ENCODE measurements around the gene OLIG2.

OLIG2 gene

DNA sequence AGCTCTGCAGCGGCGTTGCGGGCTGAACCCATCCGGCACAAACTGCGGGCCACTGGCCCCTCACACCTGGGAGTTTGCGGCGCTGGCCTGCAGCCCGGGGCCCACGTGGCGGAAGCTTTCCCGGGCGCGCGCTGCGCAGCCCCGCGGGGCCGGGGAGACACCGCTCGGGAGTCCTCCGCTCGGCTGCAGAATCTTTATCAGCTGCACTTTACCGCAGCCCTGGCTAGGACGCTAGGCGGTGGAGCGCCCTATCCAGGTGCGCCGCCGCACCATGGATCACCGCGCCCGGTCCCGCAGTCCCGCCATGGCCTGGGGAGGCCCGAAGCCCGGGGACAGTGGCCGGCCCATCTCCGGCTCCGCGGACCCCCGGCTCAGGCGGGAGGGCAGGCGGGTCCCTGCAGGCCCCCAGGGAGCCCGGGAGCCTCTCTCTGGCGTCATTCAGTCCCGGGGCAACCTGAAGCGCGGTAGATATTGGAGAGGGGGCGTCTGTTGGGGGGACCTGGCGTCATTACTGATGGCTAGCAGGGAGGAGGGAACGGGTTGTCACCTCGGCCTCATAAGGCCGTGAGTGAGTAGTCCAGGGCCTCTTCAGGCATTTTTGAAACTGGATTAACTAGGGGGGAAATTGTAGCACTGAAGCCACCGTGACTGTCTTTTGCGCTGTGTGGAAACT, 5.7 kb upstream of the OLIG2 start:
- TF ChIP-seq, protein P1, sequence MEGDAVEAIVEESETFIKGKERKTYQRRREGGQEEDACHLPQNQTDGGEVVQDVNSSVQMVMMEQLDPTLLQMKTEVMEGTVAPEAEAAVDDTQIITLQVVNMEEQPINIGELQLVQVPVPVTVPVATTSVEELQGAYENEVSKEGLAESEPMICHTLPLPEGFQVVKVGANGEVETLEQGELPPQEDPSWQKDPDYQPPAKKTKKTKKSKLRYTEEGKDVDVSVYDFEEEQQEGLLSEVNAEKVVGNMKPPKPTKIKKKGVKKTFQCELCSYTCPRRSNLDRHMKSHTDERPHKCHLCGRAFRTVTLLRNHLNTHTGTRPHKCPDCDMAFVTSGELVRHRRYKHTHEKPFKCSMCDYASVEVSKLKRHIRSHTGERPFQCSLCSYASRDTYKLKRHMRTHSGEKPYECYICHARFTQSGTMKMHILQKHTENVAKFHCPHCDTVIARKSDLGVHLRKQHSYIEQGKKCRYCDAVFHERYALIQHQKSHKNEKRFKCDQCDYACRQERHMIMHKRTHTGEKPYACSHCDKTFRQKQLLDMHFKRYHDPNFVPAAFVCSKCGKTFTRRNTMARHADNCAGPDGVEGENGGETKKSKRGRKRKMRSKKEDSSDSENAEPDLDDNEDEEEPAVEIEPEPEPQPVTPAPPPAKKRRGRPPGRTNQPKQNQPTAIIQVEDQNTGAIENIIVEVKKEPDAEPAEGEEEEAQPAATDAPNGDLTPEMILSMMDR (conservative IDR thresholded peaks at IDR 0.05): no peak
- TF ChIP-seq ZFX (IDR thresholded peaks at IDR 0.05): no peak
- H3K27ac ChIP-seq: no peak overlapping the region

- TF ChIP-seq, protein P1 (conservative IDR thresholded peaks at IDR 0.05): no peak
- TF ChIP-seq ZFX (IDR thresholded peaks at IDR 0.05): no peak
- no peak overlapping the region for H3K27ac ChIP-seq
Observed at GRCh38 chr21:33020558-33021100, 5.1 kb upstream of the OLIG2 start.

- TF ChIP-seq, protein P1 (conservative IDR thresholded peaks at IDR 0.05): no peak
- TF ChIP-seq ZFX (IDR thresholded peaks at IDR 0.05): no peak
- no peak overlapping the region for H3K27ac ChIP-seq
Observed at GRCh38 chr21:33021150-33021549, 4.6 kb upstream of the OLIG2 start.

GRCh38 chr21:33021667-33022066, 4.1 kb upstream of the OLIG2 start:
- TF ChIP-seq, protein P1 (conservative IDR thresholded peaks at IDR 0.05): no peak
- no peak overlapping the region for H3K27ac ChIP-seq

- no peak overlapping the region for H3K27ac ChIP-seq
Observed at GRCh38 chr21:33022489-33022827, 3.3 kb upstream of the OLIG2 start.

DNA sequence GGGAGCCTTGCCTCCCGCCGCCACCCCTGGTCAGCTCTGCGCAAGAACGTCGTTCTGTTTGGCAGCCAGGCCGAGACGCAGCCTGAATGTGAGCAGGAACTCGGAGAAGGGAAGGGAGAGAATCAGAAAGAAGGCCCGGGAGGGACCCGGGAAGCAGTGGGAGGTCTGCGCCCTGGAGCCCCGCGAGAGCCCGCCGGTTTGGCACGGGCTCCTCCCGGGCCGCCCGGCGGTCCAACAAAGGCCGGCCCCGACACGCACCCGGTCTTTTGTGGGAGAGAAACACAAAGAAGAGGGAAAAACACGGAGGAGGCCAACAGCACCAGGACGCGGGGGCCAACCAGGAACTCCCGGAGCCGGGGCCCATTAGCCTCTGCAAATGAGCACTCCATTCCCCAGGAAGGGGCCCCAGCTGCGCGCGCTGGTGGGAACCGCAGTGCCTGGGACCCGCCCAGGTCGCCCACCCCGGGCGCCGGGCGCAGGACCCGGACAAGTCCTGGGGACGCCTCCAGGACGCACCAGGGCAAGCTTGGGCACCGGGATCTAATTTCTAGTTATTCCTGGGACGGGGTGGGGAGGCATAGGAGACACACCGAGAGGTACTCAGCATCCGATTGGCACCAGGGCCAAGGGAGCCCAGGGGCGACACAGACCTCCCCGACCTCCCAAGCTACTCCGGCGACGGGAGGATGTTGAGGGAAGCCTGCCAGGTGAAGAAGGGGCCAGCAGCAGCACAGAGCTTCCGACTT, 2.7 kb upstream of the OLIG2 start:
- no peak overlapping the region for H3K27ac ChIP-seq
- TF ChIP-seq ZFX (IDR thresholded peaks at IDR 0.05): no peak

More at GRCh38 chr21:33022489-33022827, 3.3 kb upstream of the OLIG2 start:
- TF ChIP-seq, protein P1 (conservative IDR thresholded peaks at IDR 0.05): no peak
- TF ChIP-seq ZFX (IDR thresholded peaks at IDR 0.05): no peak

GRCh38 chr21:33023574-33024200, 2.0 kb upstream of the OLIG2 start:
- no peak for TF ChIP-seq ZFX (IDR thresholded peaks at IDR 0.05)
- TF ChIP-seq, protein P1 (conservative IDR thresholded peaks at IDR 0.05): no peak
- H3K27ac ChIP-seq: no peak overlapping the region

Data from C4-2B (cell line).